GM19351 (cell line): ENCODE measurements around the gene VWA2.

Experiments used
- ATAC-seq: cut with Tn5 transposase; IDR thresholded peaks from one replicate; pipeline ENCODE4 v1.9.1; 2021; ENCODE audit warnings: mild to moderate bottlenecking, moderate library complexity; ENCODE audit not compliant: unreplicated experiment

Gene VWA2, protein sequence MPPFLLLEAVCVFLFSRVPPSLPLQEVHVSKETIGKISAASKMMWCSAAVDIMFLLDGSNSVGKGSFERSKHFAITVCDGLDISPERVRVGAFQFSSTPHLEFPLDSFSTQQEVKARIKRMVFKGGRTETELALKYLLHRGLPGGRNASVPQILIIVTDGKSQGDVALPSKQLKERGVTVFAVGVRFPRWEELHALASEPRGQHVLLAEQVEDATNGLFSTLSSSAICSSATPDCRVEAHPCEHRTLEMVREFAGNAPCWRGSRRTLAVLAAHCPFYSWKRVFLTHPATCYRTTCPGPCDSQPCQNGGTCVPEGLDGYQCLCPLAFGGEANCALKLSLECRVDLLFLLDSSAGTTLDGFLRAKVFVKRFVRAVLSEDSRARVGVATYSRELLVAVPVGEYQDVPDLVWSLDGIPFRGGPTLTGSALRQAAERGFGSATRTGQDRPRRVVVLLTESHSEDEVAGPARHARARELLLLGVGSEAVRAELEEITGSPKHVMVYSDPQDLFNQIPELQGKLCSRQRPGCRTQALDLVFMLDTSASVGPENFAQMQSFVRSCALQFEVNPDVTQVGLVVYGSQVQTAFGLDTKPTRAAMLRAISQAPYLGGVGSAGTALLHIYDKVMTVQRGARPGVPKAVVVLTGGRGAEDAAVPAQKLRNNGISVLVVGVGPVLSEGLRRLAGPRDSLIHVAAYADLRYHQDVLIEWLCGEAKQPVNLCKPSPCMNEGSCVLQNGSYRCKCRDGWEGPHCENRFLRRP

DNA sequence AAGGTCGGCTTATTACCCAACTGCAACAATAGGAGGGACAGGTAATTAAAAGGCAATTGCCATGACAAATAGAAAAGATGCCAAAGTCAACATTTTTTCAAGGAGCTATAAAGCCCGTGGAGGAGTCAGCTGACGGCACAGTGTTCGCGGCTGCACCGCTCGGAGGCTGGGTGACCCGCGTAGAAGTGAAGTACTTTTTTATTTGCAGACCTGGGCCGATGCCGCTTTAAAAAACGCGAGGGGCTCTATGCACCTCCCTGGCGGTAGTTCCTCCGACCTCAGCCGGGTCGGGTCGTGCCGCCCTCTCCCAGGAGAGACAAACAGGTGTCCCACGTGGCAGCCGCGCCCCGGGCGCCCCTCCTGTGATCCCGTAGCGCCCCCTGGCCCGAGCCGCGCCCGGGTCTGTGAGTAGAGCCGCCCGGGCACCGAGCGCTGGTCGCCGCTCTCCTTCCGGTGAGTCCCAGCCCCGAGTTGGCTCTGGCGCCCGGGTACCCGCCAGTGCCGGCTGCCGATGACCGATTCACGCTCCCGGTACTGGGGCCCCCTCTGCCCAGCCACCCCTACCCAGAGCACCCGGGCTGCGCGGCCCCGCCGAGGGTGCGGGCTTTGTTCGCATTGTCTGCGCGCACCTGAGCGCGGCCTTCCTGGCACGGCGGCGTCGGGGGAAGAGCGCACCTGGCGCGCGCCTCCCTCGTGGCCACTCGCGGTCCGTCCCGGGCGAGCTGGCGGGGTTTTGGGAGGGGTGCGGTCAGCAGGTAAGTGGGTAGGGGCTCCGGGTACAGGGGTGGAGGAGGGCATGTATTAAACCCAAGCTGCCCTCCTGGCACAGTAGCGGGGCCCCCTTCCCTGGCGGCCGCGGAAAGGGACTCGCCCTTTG, at the start of gene VWA2:
Gene VWA2, plus strand, starts transcription at position 138 of the 877 bp plus-strand sequence. CDS start 9,460 bp downstream, outside the sequence.
- peak; percentile 69 for ATAC-seq

DNA sequence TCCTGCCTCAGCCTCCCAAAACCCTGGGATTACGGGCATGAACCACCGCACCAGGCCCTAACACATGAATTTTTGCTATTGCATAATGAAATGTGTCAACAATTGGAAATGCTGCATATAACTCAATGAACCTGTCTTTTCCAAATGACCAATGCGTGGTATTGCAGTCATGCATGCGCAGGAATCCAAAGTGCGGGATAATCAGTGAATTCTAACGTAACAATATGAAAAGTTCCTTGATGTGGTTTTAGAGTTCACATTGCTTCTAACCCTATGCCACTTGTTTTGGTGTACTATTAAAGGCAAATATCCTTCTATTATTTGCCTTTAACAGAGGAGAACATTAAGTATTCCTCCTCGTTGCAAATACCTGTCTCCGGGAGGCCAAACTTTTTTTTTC, 49.4 kb upstream of the VWA2 start:
- no peak for ATAC-seq

DNA sequence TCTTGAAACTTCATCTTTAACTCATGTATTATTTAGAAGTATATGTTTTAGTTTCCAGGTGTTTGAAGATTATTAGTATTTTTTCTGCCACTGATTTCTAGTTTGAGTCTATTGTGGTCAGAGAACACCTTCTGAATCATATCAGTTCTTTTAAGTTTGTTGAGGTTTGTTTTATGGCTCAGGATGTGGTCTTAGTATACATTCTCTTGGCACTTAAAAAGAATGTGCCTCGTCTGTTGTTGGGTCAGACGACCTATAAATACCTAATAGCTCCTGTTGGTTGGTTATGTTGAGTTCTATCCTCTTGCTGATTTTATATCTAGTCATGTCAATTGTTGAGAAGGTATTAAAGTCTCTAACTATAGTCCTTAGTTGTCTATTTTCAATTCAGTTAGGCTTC, 44.0 kb upstream of the VWA2 start:
- ATAC-seq, result peak; percentile 98

DNA sequence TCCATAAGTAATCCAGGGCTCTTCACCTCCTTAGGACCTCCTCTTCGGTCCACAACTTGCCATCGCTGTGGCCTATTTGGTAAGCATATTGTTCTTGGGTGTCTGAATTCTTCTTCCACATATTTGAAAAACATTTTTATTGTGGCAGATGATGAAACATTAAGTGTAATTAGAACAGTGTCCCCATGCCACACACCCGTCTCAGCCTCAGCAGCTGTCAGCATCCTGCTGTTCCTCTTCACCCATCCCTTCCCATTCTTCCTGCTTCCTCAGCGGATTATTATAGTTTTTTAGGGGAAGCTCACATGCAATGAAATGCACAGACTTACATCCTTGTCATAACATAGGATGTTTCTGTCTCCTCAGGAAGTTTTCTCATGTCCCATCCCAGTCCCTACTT, 39.8 kb upstream of the VWA2 start:
- ATAC-seq, result no peak

DNA sequence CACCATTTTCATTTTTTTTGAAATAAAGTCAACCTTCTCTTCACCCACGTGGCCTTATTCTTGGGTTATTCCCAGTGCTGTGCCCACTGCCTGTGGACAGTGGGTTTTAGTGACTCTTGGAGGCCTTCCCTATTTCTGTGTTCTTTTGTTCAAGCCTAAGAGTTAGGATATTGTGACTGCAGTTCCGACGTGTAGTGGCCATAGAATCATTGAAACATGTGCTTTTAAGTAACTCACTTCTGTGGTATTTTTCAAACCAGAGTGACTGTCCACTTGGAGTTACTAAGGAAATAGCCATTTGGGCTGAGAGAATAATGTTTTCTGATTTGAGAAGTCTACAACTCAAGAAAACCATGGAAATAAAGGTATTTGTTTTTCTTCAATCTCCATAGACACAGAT, 36.2 kb upstream of the VWA2 start:
- ATAC-seq, result no peak

DNA sequence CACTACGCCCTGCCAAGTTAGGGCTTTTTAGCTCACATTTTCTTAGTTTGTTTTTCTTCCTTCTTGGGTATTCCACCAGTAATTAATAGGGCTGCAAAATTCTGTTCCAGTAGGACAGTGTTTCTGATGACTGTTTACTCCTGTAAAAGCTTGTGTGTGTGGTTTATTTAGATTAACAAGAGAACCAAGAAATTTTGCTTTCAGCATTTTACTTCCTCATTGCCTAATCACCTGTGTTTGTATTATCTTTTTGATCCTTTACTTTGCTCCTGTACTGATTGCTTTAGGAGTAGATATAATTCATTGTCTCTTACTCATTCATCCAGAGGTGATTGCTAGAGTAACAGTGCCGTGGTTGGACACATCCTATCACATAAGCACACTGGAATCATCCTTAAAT, 32.2 kb upstream of the VWA2 start:
- ATAC-seq, result no peak

DNA sequence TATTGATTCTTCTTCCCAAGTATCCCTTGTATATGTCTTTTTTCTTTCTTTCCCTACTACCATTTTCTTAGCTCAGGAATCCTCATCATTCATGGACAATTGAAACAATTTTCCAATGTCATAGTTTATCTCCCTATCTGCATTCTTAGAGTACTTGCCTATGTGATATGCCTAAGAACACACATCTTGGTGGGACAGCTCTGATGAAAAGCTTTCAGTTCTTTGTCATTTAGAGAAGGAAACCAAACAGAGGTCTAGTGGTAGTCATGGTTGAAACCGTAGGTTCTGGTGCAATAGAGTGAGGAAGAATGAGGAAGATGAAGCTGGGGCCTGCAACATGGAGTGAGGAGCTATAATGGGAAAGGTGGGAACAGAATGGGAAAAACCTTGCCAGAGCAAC, 31.7 kb upstream of the VWA2 start:
- ATAC-seq, result no peak

DNA sequence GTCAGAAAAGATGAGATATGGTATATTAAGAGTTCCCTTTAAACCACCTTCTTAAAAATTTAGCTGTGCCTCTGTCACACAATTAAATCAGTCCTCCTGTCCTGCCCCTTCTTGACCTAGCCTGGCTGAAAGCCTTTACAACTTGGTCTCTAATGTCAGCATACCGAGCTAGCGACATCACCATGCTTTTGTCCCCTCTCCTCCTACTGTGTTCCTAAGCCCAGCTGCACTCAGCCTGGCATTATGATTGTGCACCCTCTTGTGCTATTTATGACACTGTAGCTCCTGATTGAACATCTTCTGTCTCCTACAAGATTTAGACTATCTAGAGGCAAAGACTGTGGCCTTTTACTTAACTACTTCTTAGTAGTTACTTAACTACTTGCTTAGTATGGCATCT, 30.7 kb upstream of the VWA2 start:
- ATAC-seq, result no peak

DNA sequence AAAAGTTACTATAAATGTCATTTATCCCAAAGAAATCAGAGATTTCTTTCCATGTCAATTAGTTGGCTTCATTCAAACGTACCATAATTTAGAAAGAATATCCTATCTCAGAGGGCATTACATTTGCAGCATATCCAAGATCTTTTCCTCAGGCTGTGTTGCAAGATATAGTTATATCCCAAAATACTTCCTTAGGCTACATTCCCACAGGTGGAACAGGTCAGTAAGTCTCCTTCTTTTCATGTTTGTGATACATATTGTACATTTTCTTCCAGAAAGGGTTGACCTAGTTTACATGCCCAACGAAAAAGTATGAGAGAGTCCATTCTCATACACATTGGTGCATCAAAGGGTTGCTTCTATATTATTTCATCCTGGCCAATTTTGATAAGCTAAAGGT, 26.9 kb upstream of the VWA2 start:
- ATAC-seq, result no peak

DNA sequence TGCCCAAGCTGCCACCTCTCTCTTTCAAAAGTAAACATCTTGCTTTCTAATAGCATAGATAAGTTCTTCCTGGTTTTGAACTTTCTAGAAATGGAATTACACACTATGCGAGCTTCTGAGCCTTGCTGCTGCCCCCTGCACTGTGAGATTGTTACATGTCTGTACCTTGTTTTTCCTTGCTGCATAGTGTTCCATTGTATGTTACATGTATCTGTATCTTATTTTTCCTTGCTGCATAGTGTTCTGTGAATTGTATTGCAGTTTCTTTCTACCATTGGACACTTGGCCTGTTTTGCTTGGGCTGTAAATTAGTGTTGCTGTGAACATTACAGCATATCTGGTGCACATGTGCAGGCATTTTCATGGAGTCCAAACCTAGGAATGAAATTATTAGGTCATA, 24.0 kb upstream of the VWA2 start:
- no peak for ATAC-seq

DNA sequence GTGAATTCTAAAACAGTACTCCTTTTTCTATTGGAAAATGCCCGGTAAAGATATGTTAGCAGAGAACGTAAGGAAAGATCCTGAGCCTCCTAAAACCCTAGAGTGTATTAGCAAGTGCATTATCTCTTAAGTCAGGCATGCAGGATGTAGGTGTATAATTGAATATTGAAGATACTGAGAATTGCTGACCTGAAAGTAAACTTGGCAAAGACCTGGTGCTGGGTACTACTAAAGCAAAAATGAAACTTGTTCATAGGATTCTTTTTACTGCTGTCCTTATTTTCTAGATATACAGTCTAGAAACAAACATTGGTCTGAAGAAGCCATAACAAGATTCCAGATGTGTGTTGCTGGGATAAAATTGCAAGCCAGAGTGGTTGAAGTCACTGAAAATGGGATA, 18.8 kb upstream of the VWA2 start:
- ATAC-seq, result no peak

DNA sequence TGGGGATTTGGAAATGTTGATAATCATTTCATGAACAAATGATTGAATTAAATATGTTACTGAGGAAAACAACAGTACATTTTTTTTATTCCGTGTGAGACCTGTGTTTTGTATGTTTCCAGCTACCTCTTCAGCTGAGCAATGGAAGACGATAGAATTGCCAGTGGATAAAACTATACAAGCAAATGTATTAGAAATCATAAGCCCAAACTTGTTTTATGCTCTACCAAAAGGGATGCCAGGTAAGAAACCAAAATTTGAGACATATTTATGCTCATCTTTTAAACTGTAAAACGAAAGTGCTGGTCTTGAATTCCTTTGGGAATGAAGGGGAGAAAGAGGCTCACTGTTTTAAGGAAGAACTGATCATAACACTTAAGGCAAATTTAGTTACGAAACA, 17.8 kb upstream of the VWA2 start:
- no peak for ATAC-seq

DNA sequence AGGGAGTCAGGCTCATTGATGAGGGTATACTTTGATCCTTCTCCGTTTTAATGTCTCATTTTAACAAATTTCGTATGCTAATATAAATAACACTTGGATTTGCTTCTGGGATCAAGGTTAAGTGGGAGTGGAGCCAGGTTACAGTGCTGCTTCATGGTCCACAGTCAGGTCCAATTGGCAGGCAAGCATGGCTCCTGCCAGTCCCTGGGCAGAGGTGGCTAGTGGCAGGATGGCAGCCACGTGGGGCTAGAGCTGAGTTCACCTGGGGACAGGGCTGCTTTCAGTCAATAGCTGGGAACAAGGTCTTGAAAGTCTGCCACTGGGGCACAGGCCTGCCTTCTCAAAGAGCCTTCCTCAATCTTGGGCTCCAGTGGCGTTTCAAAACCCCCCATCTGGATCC, 16.0 kb upstream of the VWA2 start:
- ATAC-seq, result no peak

DNA sequence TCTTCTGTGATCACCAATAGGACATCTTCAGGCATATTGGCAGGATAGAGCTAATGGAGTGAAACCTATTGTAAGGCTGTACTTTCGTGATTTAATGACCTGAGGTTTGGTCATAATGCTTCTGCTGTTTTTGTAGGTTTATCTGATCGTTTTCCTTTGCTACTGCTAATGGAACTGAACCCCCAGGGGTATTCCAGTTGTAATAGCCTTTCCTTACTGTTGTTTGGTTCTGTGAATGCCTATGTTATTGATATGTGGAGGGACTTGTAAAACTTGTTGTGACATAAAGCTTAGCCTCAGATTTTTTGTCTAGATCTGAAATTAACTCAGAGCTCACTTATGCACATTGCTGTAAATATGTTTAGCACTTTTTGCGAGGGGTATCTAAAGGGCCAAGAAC, 10.9 kb upstream of the VWA2 start:
- ATAC-seq, result no peak

DNA sequence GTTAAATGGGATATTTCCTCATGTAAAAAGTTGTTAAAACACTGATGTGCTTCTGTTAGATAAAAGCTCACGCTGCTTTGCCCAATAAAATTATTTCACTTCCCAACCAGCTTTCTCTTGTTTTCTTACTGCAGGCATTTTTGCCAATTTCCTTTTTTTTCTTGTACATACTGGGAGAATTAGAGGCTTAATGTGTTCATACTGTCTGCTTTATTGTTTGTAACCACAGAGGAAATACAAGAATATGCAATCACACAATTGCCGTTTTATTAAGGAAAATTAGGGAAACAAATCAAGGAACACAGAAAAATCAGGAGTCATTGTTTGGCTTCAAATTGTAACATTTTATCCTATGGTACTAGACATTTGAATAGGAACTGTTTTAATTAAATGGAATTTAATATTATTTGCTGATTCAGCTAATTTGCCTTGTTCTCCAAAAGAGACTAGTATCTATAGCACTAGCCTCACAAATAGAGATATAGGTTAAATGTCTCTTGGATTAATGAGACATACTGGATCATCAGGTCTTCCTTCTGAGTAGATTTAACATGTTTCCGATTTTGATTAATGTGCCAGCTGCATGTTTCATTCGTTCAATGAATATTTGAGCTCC, 6.4 kb upstream of the VWA2 start:
- no peak for ATAC-seq

DNA sequence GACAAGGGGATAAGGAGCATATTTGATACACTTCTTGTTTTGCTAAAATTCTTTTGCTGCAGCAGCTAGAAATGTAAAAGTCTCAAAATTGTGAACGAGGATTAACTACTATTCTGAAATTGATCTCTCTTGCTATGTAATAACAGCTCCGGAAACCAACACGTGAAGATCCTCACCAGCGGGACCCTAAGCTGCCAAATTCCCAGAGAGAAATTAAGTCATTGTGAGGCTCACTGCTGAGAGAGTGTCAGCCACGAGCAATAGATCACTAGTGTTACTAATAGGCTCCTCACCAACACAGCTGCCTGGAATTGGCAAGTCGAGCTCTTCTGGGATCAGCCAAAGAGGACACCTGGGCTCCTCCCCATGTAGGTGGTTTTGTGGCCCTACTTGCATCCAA, 5.6 kb upstream of the VWA2 start:
- no peak for ATAC-seq

DNA sequence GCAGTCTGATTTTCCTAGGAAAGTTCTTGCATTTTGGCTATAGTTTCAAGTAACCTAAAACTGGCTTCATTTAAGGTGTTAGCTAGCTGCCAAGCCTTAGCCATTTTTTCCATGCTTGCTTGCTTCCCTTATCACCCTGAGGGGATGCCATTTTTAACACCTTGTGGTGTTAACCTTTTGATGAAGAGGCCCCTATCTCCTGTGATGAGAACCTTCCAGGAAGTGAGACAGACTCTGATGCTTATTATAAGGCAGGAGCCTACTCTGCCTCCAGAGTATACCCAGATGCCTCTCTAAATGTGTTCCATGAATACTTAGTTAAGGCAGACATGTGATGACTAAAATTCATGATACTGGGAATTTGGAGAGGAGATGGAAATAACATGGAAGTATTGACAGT, 4.9 kb upstream of the VWA2 start:
- ATAC-seq, result no peak

DNA sequence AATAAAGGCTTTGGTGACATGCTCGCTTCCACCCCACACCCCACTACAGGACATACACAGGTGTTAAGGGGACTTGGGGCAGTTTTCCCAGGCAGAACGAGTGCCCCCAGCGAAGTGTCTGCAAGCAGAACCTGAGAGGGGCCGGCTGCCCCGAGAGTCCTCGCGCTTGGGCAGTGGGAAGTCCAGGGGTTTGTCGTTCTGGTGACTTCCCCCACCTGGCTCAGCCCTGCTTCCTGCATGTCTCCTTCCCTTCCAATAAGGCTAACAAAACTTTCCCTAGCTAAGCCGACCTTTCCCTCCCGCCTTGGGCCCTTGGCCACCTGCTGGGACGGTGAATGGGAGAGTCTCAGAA, 916 bp downstream of the VWA2 start:
- no peak for ATAC-seq

DNA sequence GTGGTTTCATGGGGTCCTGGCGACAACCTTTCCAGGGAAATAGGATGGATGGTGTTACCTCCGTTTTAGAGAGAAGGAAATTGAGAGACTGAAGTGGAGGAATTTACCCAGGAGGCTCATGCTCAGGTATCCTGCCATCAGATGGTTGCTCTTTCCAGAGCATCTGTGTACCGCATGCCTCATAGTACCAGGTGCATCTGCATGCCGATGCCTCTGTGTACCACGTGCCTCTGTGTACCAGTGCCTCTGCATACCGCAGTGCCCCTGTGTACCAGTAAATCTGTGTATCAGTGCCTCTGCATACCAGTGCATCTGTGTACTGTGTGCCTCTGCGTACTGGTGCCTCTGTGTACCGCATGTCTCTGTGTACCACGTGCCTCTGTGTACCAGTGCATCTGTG, 3.2 kb downstream of the VWA2 start:
- no peak for ATAC-seq

DNA sequence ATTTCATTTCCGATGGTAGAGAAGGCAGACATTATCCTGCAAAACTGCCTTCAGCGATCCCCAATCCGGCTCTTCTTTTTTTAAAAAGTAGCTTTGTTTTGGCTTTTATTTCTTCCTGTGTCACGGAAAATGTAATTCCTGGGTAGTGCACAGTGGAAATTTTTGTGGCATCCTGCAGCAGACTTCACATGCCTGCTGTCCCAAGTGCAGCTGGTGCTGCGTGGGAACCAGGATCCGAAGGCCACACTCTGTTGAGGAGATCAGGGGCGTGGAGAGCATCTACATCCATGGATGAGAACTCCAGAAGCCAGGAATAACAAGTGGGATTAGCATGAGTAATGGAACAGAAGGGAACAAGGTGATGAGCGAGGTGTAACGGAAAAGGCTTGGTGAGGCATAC, 4.6 kb downstream of the VWA2 start:
- ATAC-seq, result no peak

DNA sequence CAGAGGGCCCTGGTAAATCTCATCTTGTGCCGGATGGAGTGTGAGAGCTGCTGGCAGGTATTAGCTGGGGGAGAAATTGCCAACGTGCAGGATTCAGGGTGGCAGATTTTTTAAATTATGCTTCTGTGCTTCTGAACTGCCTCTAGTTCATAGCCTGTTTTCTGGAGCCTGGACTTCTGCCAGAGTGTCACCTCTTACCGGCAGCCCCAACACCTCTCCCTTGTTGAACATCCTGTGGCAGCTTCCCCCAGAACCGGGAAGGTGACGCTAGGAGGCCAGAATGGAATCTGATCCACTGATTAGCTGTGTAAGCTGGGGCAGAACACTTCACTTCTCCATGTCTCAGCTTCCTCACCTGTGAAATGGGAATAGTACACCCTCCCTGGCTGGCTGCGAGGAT, 5.1 kb downstream of the VWA2 start:
- ATAC-seq, result no peak
